Endothelial cell of umbilical vein (primary cell): ENCODE data around the gene DHRS9.

Experiments
- EZH2 ChIP-seq: IDR thresholded peaks from 2 replicates; pipeline ENCODE4 v1.6.1; 2012; ENCODE audit warnings: borderline replicate concordance, low read depth, mild to moderate bottlenecking, moderate library complexity, low read length, inconsistent platforms; ENCODE audit not compliant: severe bottlenecking
- MYC ChIP-seq: IDR thresholded peaks from one replicate; pipeline ENCODE4 v1.6.1; 2011; ENCODE audit warnings: mild to moderate bottlenecking, low read depth, low read length
- POLR2A ChIP-seq: IDR thresholded peaks from 2 replicates; pipeline ENCODE4 v1.6.1; 2012; ENCODE audit warnings: low read depth, mild to moderate bottlenecking, control low read depth, low read length
- POLR2AphosphoS5 ChIP-seq: IDR thresholded peaks from 2 replicates; pipeline ENCODE4 v1.6.1; 2012; ENCODE audit warnings: low read depth, mild to moderate bottlenecking, control low read depth, low read length, moderate library complexity; ENCODE audit not compliant: insufficient read depth
- TF ChIP-seq, protein P1 (sequence below), 2 donors: IDR thresholded peaks; 1 replicate in 1 of 2; 2 replicates in 1 of 2; pipeline ENCODE4 v1.5.1; 2011; ENCODE audit warnings: low read length in 2 of 2, mild to moderate bottlenecking in 2 of 2, moderate library complexity in 2 of 2, control low read depth in 1 of 2, inconsistent platforms in 1 of 2, low read depth in 1 of 2; ENCODE audit not compliant: insufficient read depth in 1 of 2; ENCODE audit errors: extremely low read depth in 1 of 2

DNA sequence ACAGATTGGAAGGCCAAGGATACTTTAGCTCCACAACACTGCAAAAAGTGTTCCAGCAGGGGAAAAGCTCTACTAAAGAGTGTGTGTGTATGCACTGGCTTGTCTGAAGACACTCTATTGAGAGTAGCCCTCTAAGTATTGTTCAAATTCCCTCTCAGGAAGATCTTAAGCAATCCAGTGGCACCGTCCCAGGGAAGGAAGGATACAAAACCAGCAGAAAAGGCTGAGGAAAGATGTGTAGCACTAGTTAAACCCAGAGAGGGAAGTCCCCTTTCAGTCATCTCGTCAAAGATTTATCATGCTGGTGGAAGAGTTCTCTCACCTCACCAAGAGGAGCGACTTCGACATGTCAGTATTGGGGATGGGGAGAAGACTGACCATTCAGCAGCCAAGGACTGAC, 50.5 kb downstream of the DHRS9 start:
- no peak for TF ChIP-seq POLR2A
- TF ChIP-seq, protein P1, sequence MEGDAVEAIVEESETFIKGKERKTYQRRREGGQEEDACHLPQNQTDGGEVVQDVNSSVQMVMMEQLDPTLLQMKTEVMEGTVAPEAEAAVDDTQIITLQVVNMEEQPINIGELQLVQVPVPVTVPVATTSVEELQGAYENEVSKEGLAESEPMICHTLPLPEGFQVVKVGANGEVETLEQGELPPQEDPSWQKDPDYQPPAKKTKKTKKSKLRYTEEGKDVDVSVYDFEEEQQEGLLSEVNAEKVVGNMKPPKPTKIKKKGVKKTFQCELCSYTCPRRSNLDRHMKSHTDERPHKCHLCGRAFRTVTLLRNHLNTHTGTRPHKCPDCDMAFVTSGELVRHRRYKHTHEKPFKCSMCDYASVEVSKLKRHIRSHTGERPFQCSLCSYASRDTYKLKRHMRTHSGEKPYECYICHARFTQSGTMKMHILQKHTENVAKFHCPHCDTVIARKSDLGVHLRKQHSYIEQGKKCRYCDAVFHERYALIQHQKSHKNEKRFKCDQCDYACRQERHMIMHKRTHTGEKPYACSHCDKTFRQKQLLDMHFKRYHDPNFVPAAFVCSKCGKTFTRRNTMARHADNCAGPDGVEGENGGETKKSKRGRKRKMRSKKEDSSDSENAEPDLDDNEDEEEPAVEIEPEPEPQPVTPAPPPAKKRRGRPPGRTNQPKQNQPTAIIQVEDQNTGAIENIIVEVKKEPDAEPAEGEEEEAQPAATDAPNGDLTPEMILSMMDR (IDR thresholded peaks at IDR 0.05; ENCODE audit: extremely low read depth in 1 of 2, insufficient read depth in 1 of 2, low read depth in 1 of 2, low read length in 2 of 2) = no peak
- no peak for TF ChIP-seq POLR2AphosphoS5
- no peak for TF ChIP-seq EZH2
- no peak for TF ChIP-seq MYC
